GM12872 (cell line): Measurements from ENCODE around the gene GPR150.

ENCODE experiments used
- TF ChIP-seq, protein P1 (sequence below): IDR thresholded peaks from 3 replicates; pipeline ENCODE4 v1.5.1; 2011; ENCODE audit warnings: low read depth, mild to moderate bottlenecking, low read length, moderate library complexity; ENCODE audit not compliant: insufficient read depth

Gene GPR150

DNA sequence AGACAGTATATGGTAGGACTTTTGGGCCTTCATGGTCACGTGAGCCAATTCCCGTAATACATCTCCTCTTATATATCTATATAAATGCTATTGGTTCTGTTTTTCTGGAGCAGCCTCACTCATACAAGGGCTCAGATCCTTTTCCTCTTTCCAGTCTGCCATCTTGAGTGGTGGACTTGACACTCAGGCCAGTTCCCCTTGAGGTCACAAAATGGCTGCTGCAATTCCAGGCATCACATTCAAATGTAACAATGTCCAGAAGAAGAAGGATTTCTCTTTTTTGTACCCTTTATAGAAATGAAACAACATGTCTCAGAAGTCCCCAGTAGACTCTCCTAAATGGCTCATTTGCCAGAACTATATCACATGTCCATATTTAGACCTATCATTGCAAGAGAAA is 4.5 kb downstream of the GPR150 start:
- TF ChIP-seq, protein P1, sequence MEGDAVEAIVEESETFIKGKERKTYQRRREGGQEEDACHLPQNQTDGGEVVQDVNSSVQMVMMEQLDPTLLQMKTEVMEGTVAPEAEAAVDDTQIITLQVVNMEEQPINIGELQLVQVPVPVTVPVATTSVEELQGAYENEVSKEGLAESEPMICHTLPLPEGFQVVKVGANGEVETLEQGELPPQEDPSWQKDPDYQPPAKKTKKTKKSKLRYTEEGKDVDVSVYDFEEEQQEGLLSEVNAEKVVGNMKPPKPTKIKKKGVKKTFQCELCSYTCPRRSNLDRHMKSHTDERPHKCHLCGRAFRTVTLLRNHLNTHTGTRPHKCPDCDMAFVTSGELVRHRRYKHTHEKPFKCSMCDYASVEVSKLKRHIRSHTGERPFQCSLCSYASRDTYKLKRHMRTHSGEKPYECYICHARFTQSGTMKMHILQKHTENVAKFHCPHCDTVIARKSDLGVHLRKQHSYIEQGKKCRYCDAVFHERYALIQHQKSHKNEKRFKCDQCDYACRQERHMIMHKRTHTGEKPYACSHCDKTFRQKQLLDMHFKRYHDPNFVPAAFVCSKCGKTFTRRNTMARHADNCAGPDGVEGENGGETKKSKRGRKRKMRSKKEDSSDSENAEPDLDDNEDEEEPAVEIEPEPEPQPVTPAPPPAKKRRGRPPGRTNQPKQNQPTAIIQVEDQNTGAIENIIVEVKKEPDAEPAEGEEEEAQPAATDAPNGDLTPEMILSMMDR: no peak

DNA sequence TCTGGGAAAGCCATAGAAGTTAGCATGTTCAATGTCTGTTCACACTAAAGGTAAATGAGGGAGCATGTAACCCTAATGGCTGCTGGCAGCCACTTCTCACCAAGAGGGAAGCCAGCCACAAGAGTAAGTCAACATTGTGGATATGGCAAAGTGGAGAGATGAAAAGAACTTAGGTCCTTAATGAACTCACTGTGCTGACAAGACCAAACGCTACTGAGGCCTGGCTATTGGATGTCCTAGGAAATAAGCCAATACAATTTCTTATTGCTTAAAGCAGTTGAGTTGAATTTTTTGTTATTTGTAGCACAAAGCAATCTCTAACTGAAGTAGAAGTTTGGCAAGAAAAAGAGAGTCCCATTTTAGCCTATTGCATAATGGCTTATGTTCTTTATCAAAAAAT is 6.8 kb downstream of the GPR150 start:
- TF ChIP-seq, protein P1: no peak

DNA sequence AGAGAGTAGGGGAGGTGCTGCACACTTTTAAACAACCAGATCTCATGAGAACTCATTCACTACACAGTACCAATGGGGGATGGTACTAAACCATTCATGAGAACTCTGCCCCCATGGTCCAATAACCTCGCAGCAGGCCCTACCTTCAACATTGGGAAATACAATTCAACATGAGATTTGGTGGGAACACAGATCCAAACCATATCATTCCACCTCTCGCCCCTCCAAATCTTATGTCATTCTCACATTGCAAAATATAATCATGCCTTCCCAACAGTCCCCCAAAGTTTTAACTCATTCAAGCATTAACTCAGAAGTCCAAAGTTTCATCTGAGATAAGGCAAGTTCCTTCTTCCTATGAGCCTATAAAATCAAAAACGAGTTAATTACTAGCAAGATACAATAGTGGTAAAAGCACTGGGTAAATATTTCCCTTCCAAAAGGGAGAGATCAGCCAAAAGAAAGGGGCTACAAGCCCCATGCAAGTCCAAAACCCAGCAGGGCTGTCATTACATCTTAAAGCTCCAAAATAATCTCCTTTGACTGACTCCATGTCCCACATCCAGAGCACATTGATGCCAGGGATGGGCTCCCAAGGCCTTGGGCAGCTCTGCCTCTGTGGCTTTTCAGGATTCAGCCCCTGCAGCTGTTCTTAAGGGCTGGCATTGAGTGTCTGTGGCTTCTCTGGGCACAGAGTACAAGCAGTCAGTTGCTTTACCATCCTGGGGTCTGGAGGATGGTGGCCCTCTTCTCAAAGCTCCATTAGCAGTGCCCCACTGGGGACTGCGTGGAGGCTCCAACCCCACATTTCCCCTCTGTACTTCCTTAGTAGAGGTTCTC is 8.3 kb downstream of the GPR150 start:
- TF ChIP-seq, protein P1: no peak

DNA sequence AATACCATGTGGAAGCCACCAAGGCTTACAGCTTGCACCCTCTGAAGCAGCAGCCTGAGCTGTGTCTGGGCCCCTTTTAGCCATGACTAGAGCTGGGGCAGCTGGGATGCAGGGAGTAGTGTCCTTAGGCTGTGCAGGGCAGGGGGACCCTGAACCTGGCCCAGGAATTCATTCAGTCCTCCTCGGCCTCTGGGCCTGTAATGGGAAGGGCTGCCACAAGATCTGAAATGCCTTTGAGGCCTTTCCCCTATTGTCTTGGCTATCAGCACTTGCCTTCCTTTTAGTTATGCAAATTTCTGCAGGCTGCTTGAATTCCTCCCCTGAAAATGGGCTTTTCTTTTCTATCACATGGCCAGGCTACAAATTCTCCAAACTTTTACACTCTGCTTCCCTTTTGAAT is 9.0 kb downstream of the GPR150 start:
- TF ChIP-seq, protein P1: no peak

DNA sequence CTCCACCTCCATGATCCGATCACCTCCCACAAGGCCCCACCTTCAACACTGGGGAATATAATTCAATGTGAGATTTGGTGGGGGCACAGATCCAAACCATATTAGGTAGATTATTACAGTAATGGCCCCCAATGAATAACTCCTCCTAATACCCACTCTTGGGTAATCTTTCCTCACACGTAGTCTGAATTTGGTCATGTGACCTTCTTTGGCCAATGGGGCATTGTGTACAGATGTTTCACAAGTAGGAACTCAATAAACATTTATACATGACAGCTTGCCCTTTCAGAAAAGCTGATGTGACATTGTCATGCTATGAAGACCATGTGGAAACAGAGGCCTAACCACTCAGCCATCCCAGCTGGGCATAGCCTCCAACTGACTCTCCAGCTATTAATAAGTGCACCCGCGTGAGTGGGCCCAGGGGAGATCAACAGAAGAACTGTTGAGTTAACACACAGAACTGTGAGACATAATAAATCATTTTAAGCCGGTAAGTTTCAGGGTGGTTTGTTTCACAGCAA is 10.6 kb downstream of the GPR150 start:
- TF ChIP-seq, protein P1: no peak

DNA sequence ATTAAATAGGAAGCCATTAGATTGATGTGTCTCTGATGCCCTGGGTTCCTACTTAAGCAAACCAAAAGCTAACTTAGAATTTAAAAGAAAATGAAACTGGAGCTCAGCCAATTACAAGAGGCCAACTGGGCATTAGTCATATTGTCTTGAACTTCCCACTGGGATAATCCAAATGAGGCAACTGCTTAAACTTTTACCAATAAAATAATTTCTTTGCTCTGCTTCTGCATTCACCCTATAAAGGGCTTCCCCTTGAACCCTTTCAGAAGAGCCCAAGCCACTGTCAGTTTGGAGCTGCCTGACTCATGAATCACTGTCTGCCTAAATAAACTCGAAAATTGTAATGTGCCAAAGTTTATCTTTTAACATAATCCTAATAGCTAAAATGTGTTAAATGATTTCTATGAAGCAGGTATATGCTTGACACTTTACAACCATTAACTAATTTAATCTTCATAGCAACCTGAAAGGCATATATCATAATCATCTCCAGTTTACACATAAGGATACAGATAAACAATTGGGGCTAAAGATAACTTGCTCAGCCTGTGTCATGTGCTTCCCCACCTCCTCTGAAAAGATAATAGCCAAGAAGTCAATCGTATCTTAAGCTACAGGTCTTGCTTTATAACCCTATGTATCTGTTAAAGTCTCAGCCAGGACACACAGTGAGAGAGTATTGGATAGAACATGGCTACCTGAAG is 11.5 kb downstream of the GPR150 start:
- TF ChIP-seq, protein P1: no peak

DNA sequence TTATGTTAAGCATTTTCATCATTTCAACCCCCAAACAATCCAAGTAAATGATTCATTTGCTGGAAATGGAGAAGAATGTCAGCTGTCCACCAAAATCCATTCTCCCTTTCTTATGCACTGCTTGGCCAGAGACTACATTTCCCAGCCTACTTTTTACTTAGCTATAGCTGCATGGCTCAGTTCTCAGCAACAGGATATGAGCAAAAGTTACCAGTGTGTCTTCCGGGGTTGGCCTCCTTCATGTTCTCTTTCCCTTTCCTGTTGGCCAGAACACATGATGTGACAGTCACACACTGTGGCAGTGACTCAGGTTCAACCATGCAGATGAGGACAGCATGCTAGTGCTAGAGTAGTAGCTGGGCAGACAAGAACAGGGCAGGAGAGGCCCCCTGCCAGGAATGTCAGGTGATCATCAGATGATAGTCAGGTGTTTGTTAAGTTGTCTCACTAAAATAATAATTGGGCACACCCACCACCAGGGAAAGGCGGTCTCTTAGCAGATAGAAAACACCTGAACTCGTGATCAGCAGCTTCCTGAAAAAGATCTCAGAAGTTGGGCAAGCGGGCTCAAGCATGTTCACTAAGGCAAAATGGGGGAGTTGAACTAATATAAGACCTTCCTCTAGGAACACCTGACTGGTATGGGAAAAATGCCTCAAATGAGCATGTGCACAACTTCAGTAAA is 12.2 kb downstream of the GPR150 start:
- TF ChIP-seq, protein P1: no peak
